ENCODE measurements around the gene COMMD6.
A peak's percentile ranks its signal among the peaks of the same experiment; 100 is the strongest.

Gene COMMD6

GRCh38 chr13:75554981-75555380 is 17.3 kb upstream of the COMMD6 start:
- Histone ChIP-seq H3K4me2 (ENCODE audit: low read length) (no peak overlapping the region), H4K20me1 (ENCODE audit: insufficient read depth, low read length) (no peaks in the 10 kb centered on the region), H3K27me3 (ENCODE audit: insufficient read depth, low read length) (no peaks in the 10 kb centered on the region), H3K9me2 (ENCODE audit: low read depth, low read length) (no peaks in the 10 kb centered on the region), H2AFZ (ENCODE audit: low read length) (no peak overlapping the region), H3K4me1 (ENCODE audit: insufficient read depth, low read length, severe bottlenecking) (peaks cover 22% of the 10 kb centered on the region), H3K27ac (ENCODE audit: low read depth, low read length, poor library complexity, severe bottlenecking) (no peak overlapping the region), H3K9ac (ENCODE audit: low read length) (no peak overlapping the region), H3K36me3 (ENCODE audit: insufficient read depth, low read length) (peaks cover 52% of the 10 kb centered on the region), H3F3A (ENCODE audit: insufficient read depth, low read length) (no peaks in the 10 kb centered on the region), H3K9me3 (ENCODE audit: low read length) (no peaks in the 10 kb centered on the region), H3K4me3 (ENCODE audit: low read depth, low read length, poor library complexity, severe bottlenecking) (no peak overlapping the region), H3K79me2 (ENCODE audit: insufficient read depth, low read length) (peaks cover 76% of the 10 kb centered on the region)
- TF ChIP-seq EZH2 (IDR thresholded peaks at IDR 0.05; ENCODE audit: borderline replicate concordance, low read length): no peak
- TF ChIP-seq, protein P1, sequence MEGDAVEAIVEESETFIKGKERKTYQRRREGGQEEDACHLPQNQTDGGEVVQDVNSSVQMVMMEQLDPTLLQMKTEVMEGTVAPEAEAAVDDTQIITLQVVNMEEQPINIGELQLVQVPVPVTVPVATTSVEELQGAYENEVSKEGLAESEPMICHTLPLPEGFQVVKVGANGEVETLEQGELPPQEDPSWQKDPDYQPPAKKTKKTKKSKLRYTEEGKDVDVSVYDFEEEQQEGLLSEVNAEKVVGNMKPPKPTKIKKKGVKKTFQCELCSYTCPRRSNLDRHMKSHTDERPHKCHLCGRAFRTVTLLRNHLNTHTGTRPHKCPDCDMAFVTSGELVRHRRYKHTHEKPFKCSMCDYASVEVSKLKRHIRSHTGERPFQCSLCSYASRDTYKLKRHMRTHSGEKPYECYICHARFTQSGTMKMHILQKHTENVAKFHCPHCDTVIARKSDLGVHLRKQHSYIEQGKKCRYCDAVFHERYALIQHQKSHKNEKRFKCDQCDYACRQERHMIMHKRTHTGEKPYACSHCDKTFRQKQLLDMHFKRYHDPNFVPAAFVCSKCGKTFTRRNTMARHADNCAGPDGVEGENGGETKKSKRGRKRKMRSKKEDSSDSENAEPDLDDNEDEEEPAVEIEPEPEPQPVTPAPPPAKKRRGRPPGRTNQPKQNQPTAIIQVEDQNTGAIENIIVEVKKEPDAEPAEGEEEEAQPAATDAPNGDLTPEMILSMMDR (IDR thresholded peaks at IDR 0.05; ENCODE audit: low read length): no peak

- Histone ChIP-seq H3K4me2 (ENCODE audit: low read length) (no peak overlapping the region), H3K4me1 (ENCODE audit: insufficient read depth, low read length, severe bottlenecking) (peaks cover 22% of the 10 kb centered on the region), H2AFZ (ENCODE audit: low read length) (no peak overlapping the region), H3K27ac (ENCODE audit: low read depth, low read length, poor library complexity, severe bottlenecking) (no peak overlapping the region), H4K20me1 (ENCODE audit: insufficient read depth, low read length) (no peaks in the 10 kb centered on the region), H3K9me3 (ENCODE audit: low read length) (no peaks in the 10 kb centered on the region), H3K4me3 (ENCODE audit: low read depth, low read length, poor library complexity, severe bottlenecking) (no peak overlapping the region), H3K79me2 (ENCODE audit: insufficient read depth, low read length) (peaks cover 78% of the 10 kb centered on the region), H3K9ac (ENCODE audit: low read length) (no peak overlapping the region), H3K9me2 (ENCODE audit: low read depth, low read length) (no peaks in the 10 kb centered on the region), H3K27me3 (ENCODE audit: insufficient read depth, low read length) (no peaks in the 10 kb centered on the region), H3K36me3 (ENCODE audit: insufficient read depth, low read length) (peaks cover 48% of the 10 kb centered on the region), H3F3A (ENCODE audit: insufficient read depth, low read length) (no peaks in the 10 kb centered on the region)
- TF ChIP-seq, protein P1 (IDR thresholded peaks at IDR 0.05; ENCODE audit: low read length): no peak
- TF ChIP-seq EZH2 (IDR thresholded peaks at IDR 0.05; ENCODE audit: borderline replicate concordance, low read length): no peak
Observed at GRCh38 chr13:75554464-75554863, 16.8 kb upstream of the COMMD6 start.

- Histone ChIP-seq H3K4me3 (ENCODE audit: low read depth, low read length, poor library complexity, severe bottlenecking) (peak overlapping the region; percentile 82), H3K4me2 (ENCODE audit: low read length) (peak overlapping the region; percentile 81), H3K9me2 (ENCODE audit: low read depth, low read length) (no peaks in the 10 kb centered on the region), H3K4me1 (ENCODE audit: insufficient read depth, low read length, severe bottlenecking) (peaks cover 29% of the 10 kb centered on the region), H3K27me3 (ENCODE audit: insufficient read depth, low read length) (no peaks in the 10 kb centered on the region), H3K79me2 (ENCODE audit: insufficient read depth, low read length) (peaks cover 41% of the 10 kb centered on the region), H3K9me3 (ENCODE audit: low read length) (no peaks in the 10 kb centered on the region), H2AFZ (ENCODE audit: low read length) (no peak overlapping the region), H3K36me3 (ENCODE audit: insufficient read depth, low read length) (peaks cover 32% of the 10 kb centered on the region), H3F3A (ENCODE audit: insufficient read depth, low read length) (no peaks in the 10 kb centered on the region), H3K9ac (ENCODE audit: low read length) (peak overlapping the region; percentile 81), H3K27ac (ENCODE audit: low read depth, low read length, poor library complexity, severe bottlenecking) (no peak overlapping the region), H4K20me1 (ENCODE audit: insufficient read depth, low read length) (no peaks in the 10 kb centered on the region)
- no peak for TF ChIP-seq EZH2 (IDR thresholded peaks at IDR 0.05; ENCODE audit: borderline replicate concordance, low read length)
- TF ChIP-seq, protein P1 (IDR thresholded peaks at IDR 0.05; ENCODE audit: low read length): no peak
Observed at GRCh38 chr13:75550159-75550567, 12.5 kb upstream of the COMMD6 start.

Data from OCI-LY1 (cell line).